HFFc6 (cell line): ENCODE data around the gene FLOT2. TPM values are rescaled to one million over a fixed set of nuclear protein-coding genes. Genes with fewer than 3 reads are reported as not detected.

Experiments
- DNase-seq: peaks from one replicate; pipeline ENCODE4 v3.0.0-alpha.2; 2018
- H3K27ac Mint-ChIP-seq: 2 replicates; pipeline ENCODE4 v1.8.0; 2020; ENCODE audit warnings: mild to moderate bottlenecking, mixed read lengths
- H3K27me3 Mint-ChIP-seq: 2 replicates; pipeline ENCODE4 v1.8.0; 2021; ENCODE audit warnings: mild to moderate bottlenecking, moderate library complexity, mixed read lengths; ENCODE audit not compliant: insufficient read depth
- H3K36me3 Mint-ChIP-seq: 2 replicates; pipeline ENCODE4 v1.8.0; 2021; ENCODE audit warnings: low read depth, mixed read lengths
- H3K4me1 Mint-ChIP-seq: 2 replicates; pipeline ENCODE4 v1.8.0; 2020; ENCODE audit warnings: low read depth, mixed read lengths
- H3K4me3 Mint-ChIP-seq: 2 replicates; pipeline ENCODE4 v1.8.0; 2020; ENCODE audit warnings: mild to moderate bottlenecking, moderate library complexity, mixed read lengths
- H3K9me3 Mint-ChIP-seq: 2 replicates; pipeline ENCODE4 v1.8.0; 2020; ENCODE audit warnings: mild to moderate bottlenecking, mixed read lengths
- long read RNA-seq: library from polyadenylated mRNA; unstranded; transcript quantifications from one replicate; pipeline ENCODE4 v2.0.0, GENCODE V29; 2019
- total RNA-seq, 6 experiments: library from RNA; stranded (reverse); fragmentation: NEBNext Ultra II Directional; extraction: Animal tissue kit (Norgen Biotek cat#: 25700); gene quantifications; 2 replicates in 1 of 6; 3 replicates in 5 of 6; pipeline ENCODE4 v1.2.3, GENCODE V29; 2021
- TF ChIP-seq, protein P1 (sequence below): fragments of 200-600 bp; sonication (generic); IDR thresholded peaks from 2 replicates; pipeline ENCODE4 v1.5.0; 2021; ENCODE audit warnings: antibody characterized with exemption, mild to moderate bottlenecking

FLOT2 gene, protein sequence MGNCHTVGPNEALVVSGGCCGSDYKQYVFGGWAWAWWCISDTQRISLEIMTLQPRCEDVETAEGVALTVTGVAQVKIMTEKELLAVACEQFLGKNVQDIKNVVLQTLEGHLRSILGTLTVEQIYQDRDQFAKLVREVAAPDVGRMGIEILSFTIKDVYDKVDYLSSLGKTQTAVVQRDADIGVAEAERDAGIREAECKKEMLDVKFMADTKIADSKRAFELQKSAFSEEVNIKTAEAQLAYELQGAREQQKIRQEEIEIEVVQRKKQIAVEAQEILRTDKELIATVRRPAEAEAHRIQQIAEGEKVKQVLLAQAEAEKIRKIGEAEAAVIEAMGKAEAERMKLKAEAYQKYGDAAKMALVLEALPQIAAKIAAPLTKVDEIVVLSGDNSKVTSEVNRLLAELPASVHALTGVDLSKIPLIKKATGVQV
- 10 to 100 TPM; 46.7 to 85.7 (median 77.9) TPM for total RNA-seq
- long read RNA-seq, transcript FLOT2-202 (11 exons, 2,618 nt) = major isoform, 27 of 35 reads
- long read RNA-seq, partial matches to known transcripts = 2 of 35 reads
- long read RNA-seq, other reads (novel, unspliced or antisense) = 6 of 35 reads

GRCh38 chr17:28896884-28897768 is at the start of gene FLOT2:
FLOT2 (minus strand) TSS chr17:28897733; CDS start chr17:28897574, 159 bp downstream.
- Mint-ChIP-seq H3K4me1 (peaks cover 35% of the 10 kb centered on the region), H3K27ac (peak within 1 kb of the TSS; percentile 75), H3K36me3 (no peaks in the 10 kb centered on the region), H3K4me3 (peak within 1 kb of the TSS; percentile 88), H3K27me3 (peaks cover 5% of the 10 kb centered on the region), H3K9me3 (no peaks in the 10 kb centered on the region)
- TF ChIP-seq, protein P1, sequence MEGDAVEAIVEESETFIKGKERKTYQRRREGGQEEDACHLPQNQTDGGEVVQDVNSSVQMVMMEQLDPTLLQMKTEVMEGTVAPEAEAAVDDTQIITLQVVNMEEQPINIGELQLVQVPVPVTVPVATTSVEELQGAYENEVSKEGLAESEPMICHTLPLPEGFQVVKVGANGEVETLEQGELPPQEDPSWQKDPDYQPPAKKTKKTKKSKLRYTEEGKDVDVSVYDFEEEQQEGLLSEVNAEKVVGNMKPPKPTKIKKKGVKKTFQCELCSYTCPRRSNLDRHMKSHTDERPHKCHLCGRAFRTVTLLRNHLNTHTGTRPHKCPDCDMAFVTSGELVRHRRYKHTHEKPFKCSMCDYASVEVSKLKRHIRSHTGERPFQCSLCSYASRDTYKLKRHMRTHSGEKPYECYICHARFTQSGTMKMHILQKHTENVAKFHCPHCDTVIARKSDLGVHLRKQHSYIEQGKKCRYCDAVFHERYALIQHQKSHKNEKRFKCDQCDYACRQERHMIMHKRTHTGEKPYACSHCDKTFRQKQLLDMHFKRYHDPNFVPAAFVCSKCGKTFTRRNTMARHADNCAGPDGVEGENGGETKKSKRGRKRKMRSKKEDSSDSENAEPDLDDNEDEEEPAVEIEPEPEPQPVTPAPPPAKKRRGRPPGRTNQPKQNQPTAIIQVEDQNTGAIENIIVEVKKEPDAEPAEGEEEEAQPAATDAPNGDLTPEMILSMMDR = peak; percentile 66
- peak; percentile 19 for DNase-seq

- TF ChIP-seq, protein P1 = no peak
- Mint-ChIP-seq H3K4me3 (peak overlapping the region; percentile 82), H3K4me1 (peaks cover 51% of the 10 kb centered on the region), H3K27me3 (no peaks in the 10 kb centered on the region), H3K9me3 (no peaks in the 10 kb centered on the region), H3K36me3 (peaks cover 29% of the 10 kb centered on the region), H3K27ac (peak overlapping the region; percentile 96)
- DNase-seq = peak; percentile 93
Measured at GRCh38 chr17:28946239-28946638, 48.7 kb upstream of the FLOT2 start.

GRCh38 chr17:28944862-28945741 is 47.6 kb upstream of the FLOT2 start:
- Mint-ChIP-seq H3K4me3 (peak overlapping the region; percentile 82), H3K4me1 (peaks cover 57% of the 10 kb centered on the region), H3K9me3 (no peaks in the 10 kb centered on the region), H3K36me3 (peaks cover 29% of the 10 kb centered on the region), H3K27me3 (no peaks in the 10 kb centered on the region), H3K27ac (peak overlapping the region; percentile 96)
- peak; percentile 67 for DNase-seq
- TF ChIP-seq, protein P1 = no peak

- DNase-seq = no peak
- H3K36me3 Mint-ChIP-seq = peaks cover 29% of the 10 kb centered on the region
- H3K9me3 Mint-ChIP-seq = no peaks in the 10 kb centered on the region
- no peaks in the 10 kb centered on the region for H3K27me3 Mint-ChIP-seq
- H3K4me3 Mint-ChIP-seq = no peak overlapping the region
- H3K4me1 Mint-ChIP-seq = peaks cover 65% of the 10 kb centered on the region
- peak overlapping the region; percentile 96 for H3K27ac Mint-ChIP-seq
- TF ChIP-seq, protein P1 = no peak
Measured at GRCh38 chr17:28944343-28944742, 46.8 kb upstream of the FLOT2 start.
